ENCODE data around the gene COL6A6.

DNA sequence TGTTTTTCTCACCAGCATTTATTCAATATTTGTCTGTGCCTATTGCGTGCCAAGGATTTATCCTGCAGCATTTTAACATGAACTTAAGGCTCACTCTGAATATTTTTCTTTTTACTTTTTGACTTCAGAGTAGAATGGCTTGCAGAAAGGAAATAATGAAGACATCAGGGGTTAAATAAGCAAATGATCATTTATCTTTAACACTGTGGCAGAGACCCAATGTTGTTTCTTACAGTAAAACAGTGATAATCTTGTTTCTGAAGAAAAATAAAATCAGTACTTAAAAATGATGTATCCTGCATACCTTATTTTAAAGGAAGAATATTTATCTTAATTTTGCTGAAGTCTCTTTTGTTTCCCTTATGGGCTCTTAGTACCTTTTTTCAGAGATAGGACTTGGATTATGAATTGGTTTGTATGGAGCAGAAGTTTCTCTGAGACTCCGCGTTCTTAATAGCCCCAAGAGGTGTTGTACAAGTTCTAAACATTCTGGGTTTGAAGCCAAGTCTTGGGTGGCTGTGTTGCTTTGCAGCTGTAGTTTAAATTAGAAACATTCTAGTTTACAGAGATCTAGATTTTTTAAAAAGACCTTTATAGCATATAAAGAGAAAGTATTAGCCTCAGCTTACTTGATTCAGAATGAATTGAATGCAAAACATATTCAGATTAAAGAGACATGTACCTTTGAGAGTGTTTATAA is 40.5 kb downstream of the COL6A6 start:
- TF ChIP-seq, protein P1, sequence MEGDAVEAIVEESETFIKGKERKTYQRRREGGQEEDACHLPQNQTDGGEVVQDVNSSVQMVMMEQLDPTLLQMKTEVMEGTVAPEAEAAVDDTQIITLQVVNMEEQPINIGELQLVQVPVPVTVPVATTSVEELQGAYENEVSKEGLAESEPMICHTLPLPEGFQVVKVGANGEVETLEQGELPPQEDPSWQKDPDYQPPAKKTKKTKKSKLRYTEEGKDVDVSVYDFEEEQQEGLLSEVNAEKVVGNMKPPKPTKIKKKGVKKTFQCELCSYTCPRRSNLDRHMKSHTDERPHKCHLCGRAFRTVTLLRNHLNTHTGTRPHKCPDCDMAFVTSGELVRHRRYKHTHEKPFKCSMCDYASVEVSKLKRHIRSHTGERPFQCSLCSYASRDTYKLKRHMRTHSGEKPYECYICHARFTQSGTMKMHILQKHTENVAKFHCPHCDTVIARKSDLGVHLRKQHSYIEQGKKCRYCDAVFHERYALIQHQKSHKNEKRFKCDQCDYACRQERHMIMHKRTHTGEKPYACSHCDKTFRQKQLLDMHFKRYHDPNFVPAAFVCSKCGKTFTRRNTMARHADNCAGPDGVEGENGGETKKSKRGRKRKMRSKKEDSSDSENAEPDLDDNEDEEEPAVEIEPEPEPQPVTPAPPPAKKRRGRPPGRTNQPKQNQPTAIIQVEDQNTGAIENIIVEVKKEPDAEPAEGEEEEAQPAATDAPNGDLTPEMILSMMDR (conservative IDR thresholded peaks at IDR 0.05; ENCODE audit: low read depth, low read length) = no peak
- TF ChIP-seq EZH2 (IDR thresholded peaks at IDR 0.05; ENCODE audit: borderline replicate concordance, low read depth, low read length, poor library complexity, severe bottlenecking) = no peak

Measured in A673 (cell line).